Measurements from ENCODE around the gene RER1. TPM values are rescaled to one million over a fixed set of nuclear protein-coding genes. Genes with fewer than 3 reads are reported as not detected.

Gene RER1
- total RNA-seq, 1 donor, result 98.1 TPM

- peak; percentile 89 for TF ChIP-seq CTCF (IDR thresholded peaks at IDR 0.05; ENCODE audit: insufficient read depth, low read length)
- peak; percentile 60 for DNase-seq (ENCODE audit: low read depth)
- H3K4me3 ChIP-seq (ENCODE audit: low read depth, low read length), result no peak overlapping the region
Observed at GRCh38 chr1:2414297-2414958, 22.8 kb downstream of the RER1 start.

GRCh38 chr1:2415337-2415736 lies 23.7 kb downstream of the RER1 start:
- TF ChIP-seq CTCF (IDR thresholded peaks at IDR 0.05; ENCODE audit: insufficient read depth, low read length), result no peak

GRCh38 chr1:2415801-2416208 lies 24.2 kb downstream of the RER1 start:
- no peak for TF ChIP-seq CTCF (IDR thresholded peaks at IDR 0.05; ENCODE audit: insufficient read depth, low read length)
- H3K4me3 ChIP-seq (ENCODE audit: low read depth, low read length), result no peak overlapping the region
- no peak for DNase-seq (ENCODE audit: low read depth)

More at GRCh38 chr1:2415337-2415736, 23.7 kb downstream of the RER1 start:
- H3K4me3 ChIP-seq (ENCODE audit: low read depth, low read length), result no peak overlapping the region
- no peak for DNase-seq (ENCODE audit: low read depth)

GRCh38 chr1:2416403-2416802 lies 24.8 kb downstream of the RER1 start:
- no peak for DNase-seq (ENCODE audit: low read depth)
- H3K4me3 ChIP-seq (ENCODE audit: low read depth, low read length), result no peak overlapping the region
- TF ChIP-seq CTCF (IDR thresholded peaks at IDR 0.05; ENCODE audit: insufficient read depth, low read length), result no peak

- no peak overlapping the region for H3K4me3 ChIP-seq (ENCODE audit: low read depth, low read length)
- no peak for DNase-seq (ENCODE audit: low read depth)
- TF ChIP-seq CTCF (IDR thresholded peaks at IDR 0.05; ENCODE audit: insufficient read depth, low read length), result no peak
Observed at GRCh38 chr1:2417083-2417832, 25.6 kb downstream of the RER1 start.

GRCh38 chr1:2417833-2418225 lies 26.2 kb downstream of the RER1 start:
- no peak for TF ChIP-seq CTCF (IDR thresholded peaks at IDR 0.05; ENCODE audit: insufficient read depth, low read length)
- H3K4me3 ChIP-seq (ENCODE audit: low read depth, low read length), result no peak overlapping the region
- DNase-seq (ENCODE audit: low read depth), result no peak
